ENCODE results near the gene HLA-E.

DNA sequence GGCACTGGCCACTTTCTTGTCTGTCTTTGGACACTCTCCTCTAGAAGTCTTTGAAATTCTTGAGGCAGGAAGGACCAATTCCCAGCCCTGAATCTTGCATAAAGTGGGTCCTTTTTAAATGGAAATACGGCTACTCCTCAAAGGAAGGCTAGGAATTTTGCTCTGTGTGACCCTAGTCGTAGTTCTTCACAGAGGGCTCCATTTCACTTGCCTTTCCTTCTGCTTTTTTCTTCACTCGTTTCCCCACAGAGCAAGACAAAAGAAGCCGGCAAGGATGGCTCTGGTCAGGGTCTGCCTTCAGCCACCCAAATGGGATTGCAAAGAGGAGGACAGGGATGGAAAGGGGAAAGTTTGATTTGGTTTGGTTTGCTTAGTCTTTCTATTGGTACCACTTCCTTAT, 25.8 kb downstream of the HLA-E start:
- TF ChIP-seq EZH2 (IDR thresholded peaks at IDR 0.05; ENCODE audit: low read length, unreplicated experiment), result no peak
- TF ChIP-seq, protein P1, sequence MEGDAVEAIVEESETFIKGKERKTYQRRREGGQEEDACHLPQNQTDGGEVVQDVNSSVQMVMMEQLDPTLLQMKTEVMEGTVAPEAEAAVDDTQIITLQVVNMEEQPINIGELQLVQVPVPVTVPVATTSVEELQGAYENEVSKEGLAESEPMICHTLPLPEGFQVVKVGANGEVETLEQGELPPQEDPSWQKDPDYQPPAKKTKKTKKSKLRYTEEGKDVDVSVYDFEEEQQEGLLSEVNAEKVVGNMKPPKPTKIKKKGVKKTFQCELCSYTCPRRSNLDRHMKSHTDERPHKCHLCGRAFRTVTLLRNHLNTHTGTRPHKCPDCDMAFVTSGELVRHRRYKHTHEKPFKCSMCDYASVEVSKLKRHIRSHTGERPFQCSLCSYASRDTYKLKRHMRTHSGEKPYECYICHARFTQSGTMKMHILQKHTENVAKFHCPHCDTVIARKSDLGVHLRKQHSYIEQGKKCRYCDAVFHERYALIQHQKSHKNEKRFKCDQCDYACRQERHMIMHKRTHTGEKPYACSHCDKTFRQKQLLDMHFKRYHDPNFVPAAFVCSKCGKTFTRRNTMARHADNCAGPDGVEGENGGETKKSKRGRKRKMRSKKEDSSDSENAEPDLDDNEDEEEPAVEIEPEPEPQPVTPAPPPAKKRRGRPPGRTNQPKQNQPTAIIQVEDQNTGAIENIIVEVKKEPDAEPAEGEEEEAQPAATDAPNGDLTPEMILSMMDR (conservative IDR thresholded peaks at IDR 0.05; ENCODE audit: low read depth, low read length), result no peak

All from PC-3 (cell line).